Fibroblast of skin of back (primary cell): ENCODE measurements around the gene SUMO4.

Experiments
- DNase-seq: peaks from one replicate; pipeline ENCODE4 v3.0.0-alpha.2; 2013

The SUMO4 gene

DNA sequence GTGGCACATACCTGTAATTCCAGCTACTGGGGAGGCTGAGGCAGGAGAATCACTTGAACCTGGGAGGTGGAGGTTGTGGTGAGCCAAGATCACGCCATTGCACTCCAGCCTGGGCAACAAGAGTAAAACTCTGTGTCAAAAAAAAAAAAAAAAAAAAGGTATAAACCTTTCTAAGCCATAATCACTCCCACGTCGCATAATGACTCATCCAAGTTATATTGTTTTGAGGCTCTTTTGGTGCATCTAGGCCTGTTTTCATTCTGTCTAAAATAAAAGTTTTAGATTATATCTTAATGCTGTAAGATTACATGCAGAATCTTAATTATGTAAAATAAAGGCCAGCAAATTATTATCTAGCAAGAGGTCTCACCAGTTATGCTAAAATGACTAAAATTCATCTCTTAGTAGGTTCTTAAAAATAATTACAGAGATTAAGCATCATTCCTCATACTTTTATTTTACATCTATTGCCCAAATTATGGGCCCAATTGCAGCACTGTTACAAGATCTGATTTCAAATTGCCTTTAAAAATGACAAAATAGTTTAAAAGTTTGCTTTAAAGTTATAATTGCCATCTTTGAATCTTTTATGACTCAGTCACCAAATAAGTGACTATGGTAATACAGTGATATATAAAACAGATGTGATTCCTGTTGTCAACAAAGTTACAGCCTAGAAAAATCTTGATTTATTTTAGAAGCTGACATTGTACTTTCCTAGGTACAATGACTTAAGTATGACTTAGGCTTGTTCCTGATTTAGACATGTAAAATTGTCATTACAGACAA is 10.4 kb upstream of the SUMO4 start:
- DNase-seq, result peak; percentile 30

DNA sequence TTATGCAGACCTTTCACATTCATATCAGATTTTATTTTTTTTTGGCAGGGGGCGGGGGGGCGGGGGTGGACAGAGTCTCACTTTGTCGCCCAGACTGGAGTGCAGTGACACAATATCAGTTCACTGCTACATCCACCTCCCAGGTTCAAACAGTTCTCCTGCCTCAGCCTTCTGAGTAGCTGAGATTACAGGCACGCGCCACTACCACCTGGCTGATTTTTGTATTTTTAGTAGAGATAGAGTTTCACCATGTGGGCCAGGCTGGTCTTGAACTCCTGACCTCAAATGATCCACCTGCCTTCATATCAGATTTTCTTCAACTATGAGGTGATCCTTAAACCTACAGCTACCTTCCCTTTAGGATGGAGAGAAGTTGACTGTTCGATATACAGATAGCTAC is 8.0 kb upstream of the SUMO4 start:
- no peak for DNase-seq

DNA sequence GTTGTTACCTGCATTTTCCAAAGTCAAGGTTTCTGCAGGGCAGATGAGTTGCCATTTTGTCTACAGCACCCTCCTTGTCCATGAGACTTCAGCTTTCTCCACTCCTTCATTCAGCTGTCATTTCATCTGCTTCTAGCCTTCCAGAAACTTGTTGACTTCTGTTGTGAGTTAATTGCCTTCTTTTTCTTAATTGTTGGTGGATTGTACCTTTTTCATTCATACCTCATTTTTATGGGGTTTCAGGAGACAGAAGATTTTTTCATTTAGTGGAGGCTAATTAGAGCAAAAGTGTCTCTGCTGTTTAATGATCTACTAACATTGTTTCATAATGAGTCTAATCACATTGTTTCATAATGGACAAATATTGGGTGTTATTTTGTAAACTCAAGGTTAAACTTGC is 7.5 kb upstream of the SUMO4 start:
- no peak for DNase-seq

DNA sequence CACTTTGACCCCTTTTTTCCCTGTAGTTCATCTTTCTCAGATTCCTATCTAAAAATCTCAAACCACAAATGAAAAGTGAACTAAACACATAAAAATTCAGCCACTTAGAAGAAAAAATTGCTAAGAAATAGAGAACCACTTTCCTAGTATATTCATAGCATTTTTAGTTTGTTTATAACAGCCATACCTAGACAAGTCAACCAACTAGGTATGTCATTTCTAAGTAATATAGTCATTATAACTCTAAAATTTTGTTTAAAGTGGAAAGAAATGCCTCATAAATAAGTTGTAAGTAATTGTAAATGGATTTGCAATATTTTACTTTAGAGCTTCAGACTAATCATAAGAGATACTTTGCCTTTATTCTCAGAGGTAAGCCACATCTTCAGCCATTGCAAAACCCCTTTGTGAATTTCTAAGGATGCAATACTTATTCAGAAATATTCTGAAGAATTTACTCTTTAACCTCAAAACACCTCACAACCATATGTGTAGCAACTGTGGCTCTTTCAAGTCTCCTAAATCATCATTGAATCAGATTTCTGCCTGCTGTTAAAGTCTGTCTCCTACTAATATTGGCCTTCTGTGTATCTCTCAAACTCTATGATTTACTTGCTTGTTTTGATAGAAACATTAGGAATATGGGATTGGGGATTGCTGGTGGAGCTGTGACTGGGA is 6.9 kb upstream of the SUMO4 start:
- DNase-seq, result no peak

DNA sequence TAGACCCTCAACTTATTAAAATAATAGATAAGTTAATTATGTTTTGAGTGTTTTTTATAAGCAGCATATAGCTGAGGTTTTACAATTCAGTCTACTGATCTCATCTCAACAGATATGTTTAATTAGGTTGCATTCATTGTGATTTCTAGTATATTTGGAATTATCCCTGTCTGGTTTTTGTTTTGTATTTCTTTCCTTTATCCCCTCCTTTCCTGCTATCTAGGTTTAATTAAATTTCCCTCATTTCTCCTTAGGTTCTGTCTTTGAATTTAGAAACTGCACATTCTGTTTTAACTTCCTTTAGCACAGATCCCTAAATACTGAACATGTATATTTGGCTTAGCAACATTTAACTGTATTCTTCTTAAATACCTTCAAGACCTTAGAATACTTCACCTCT is 4.9 kb upstream of the SUMO4 start:
- no peak for DNase-seq

DNA sequence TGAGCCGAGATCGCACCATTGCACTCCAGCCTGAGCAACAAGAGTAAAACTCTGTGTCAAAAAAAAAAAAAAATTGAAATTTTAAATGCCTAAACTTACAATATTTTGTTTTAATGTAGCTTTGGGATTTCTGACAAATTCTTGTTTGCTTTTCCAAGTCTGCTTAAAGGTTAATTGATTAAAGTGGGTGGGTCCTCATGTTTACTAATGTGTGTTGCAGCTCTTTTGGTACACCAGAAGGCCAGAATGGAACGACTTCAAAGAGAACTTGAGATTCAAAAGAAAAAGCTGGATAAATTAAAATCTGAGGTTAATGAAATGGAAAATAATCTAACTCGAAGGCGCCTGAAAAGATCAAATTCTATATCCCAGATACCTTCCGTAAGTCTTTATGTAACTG is 2.7 kb upstream of the SUMO4 start:
- no peak for DNase-seq

DNA sequence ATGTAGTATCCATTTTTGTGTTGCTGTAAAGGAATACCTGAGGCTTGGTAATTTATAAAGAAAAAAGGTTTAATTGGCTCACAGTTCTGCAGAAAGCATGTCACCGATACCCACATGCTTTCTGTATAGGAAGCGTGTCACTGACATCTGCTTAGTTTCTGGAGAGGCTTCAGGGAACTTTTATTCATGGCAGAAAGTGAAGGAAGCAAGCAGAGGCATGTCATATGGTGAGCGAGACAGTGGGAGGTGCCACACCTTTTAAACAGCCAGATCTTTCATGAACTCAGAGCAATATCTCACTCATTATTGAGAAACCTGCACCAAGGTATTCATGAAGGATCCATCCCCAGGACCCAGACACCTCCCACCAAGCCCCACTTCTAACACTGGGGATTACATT is 3.5 kb downstream of the SUMO4 start:
- DNase-seq, result no peak

DNA sequence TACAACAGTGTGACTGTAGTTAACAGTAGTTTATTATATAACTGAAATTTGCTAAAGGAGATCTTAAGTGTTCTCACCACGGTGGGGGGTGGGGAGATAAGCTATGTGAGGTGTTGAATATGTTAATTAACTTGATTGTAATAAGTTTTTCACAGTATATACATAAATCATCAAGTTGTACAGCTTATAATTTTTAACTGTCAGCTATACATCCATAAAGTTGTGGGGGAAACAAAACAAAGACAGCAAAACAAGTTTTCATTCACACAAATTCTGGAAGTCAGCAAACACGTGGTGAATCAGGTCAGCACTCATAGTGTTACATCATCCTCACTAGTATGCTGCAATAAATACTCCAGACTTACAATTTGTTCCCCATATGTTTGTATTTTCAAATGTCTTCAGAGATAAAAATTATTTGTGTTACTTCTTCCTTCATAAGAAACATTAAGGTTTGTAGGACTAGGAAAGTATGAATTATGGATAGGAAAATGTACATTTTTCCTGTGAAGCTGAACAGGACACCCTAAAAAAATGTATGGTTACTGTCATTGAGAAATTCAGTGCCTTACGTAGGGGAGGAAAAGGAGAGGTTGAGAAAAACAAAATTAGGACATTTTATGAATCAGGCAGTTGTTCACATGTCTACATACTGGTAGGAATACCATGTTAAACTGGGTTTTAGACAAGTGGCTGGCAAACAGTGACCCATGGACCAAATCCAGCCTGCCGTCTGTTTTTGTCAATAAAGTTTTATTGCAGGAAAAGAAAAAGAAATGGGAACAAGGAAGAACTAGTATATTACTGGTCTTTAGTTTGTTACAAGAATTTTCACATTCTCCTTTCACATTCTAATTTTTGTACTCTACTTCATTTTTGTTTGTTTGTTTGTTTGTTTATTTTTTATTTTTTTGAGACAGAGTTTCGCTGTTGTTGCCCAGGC is 6.0 kb downstream of the SUMO4 start:
- DNase-seq, result no peak

DNA sequence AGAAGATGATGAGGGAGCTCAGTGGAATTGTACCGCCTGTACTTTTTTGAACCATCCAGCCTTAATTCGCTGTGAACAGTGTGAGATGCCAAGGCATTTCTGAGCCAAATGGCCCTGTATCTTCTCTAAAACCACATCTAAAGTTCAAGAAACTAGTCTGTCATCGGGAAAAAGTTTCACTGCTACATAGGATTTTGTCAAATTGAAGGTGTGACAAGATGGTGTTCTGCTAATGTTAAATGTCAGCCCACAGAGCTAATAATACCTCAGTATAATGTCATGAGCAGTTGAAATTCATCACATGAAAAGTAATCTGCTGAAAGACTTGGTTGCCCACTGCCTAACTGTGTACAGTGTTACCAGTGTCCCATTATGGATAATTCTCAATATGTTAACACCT is 9.6 kb downstream of the SUMO4 start:
- no peak for DNase-seq

DNA sequence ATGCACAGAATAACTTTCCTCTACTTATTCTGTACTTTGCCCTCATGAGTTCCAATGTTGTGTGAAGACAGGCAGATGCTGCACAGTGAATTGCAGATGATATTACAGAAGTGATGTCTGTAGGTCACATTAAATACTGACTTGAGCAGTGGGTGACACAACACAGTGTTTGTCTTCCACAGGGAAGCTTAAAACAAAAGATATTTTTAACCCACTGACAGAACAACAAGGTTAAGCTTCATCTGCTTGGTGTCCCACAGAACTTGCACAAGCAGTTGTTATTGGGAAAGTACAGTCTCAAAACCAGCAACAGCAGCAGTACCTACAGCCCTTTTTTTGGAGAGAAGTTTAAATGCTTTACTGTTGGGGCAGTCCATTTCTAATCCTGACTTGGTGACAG is 10.5 kb downstream of the SUMO4 start:
- DNase-seq, result no peak

DNA sequence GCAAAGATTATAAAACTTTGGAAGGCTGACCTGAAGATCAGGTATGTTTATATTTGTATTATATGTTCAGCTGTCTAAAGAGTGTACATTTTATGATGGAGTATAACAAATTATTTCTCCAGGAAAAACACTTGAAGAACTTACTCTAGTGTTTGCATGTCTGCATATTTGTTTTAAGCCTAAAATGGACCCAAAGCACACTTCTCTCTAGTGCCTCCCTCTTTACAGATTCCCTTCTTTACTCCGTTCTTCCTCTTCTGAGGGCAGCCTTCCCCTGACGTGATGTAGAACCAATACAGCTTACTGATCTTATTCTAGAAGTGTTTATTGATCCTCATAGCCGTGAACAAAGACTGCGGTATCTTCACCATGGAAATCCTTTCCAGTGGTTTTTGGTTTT is 13.9 kb downstream of the SUMO4 start:
- no peak for DNase-seq

DNA sequence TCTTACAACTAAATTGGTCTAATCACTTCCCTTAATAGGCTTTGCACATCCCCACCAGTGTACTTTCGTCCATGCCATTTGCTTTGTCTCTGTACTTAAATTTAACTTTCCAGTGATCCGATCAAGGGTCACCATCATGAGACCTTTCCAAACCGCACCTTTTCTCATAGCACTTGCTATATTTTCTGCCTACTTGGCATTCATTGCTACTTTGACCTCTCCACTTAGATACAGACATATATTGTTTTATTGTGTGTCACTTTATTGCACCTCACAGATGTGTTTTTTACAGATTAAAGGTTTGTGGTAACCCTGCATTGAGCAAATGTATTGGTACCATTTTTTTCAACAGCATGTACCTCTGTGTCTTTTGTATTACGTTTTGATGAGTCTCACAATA is 14.8 kb downstream of the SUMO4 start:
- DNase-seq, result no peak

DNA sequence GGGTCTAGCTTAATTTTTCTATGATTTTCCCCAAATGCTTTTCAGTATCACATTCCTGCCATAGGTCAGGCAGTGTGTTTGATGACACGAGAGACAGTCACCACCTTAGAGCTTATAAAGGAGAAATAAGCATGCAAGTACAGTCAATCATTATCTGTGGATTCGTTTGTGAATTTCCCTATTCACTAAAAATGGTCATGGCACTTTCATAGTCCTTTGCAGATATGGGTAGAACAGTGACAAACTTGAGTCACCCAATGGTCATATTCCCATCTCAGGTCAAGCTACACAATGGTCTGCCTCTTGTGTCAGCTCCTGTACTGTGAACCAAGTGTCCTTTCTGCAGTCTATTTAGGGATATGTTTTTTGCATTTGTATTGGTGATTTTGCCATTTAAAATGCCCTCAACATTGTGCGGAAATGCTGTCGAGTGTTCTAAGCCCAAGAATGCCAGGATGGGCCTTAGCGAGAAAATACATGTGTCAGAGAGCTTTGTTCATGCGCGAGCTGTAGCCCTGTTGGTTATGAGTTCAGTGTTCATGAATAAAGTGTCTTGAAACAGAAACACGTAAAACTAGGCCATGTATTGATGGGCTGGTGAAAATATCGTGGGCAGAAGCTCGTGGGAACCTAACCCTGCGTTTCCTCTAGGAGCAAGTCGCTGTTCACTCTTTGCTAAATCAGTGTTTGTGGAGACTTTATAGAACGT is 19.8 kb downstream of the SUMO4 start:
- DNase-seq, result no peak

DNA sequence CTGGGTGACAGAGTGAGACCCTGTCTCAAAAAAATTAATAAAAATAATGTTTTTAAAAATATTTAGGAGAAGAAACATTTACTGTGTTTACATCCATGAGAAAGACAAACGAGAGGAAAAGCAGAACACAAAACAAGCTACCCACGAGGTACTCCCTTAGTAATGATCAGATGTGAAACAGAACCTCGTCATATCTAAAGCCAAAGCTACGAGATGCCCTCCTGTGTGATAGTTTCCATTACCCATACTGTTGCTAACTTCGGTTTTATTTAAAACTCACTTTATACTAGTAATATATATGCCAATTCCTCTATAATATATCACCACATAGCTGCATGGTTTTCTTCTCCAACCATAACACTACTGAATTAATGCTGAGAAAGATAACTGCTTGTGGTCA is 21.1 kb downstream of the SUMO4 start:
- DNase-seq, result no peak

DNA sequence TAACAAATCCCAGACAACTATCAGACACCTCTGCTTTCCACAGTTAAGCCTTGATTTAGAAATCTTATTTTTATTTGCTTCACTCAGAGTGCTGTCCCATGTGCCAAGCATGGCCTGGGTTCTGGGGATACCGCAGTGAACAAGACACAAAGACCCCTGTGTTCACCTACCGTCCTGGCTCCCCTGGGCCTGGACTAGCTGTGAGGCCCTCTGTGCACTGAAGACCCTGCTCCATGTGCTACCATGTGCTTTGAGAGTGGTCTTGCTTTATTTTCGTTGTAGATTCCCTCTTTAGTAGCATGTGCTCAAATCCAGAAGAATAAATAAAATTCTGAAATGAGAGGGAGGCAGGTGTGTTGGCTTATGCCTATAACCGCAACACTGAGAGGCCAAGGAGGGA is 22.5 kb downstream of the SUMO4 start:
- no peak for DNase-seq

DNA sequence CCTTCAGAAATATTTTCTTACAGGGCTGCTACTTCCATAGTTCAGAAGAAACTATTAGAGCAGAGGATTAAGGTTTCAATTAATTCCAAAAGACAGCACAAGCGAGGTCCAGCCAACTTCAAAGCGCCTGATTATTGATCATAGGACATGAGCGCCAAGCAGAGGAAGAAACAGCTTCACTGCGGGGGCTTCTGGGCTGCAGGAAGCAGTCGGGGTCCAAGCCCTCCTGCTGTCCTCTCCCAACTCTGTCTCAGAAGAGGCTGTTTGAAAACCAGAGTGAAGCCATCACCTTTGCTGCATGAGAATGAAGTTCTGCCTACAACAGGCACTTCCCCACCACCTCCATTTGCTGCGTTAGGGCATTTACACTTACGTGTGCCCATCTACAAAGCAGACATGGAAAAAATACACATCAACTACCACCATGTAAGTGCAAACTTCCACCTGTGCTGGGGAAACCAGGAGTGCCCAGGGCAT is 23.9 kb downstream of the SUMO4 start:
- no peak for DNase-seq

DNA sequence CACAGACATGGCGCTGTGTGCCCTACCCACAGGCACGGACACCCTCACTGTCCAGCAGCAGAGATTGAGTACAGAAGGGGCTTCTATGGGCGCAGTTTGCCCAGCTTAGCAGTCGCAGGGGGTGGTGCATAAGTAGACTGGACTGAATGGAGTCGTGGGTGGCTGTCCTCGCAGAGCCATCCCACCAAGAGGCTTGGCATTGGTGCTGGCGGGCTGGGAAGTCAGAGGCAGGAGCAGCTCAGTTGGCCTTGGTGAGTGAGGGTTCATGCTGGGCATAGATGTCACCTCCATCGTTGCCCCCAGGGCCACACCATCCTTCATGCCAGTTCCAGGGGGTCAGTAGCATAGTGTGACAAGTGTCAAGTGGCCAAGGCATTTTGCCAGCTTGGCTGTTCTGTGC is 25.2 kb downstream of the SUMO4 start:
- no peak for DNase-seq

DNA sequence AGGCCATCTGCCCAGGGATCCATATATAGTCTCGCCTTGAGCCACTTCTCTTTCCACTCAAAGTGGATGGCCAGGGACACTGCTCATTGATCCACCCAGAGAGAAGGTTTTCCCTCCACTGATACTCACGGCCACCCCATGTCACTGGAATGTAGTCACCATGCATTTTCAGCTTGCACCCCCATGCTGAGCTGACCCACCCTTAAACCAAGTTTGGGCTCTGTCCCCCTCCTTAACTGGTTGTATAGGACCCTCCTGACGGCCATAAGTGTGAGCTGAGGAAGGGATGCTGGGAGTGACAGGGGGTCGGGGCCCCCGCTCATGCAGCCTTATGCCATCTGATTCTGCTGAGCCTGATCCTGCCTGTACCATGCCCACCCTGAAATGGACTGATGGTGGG is 25.7 kb downstream of the SUMO4 start:
- no peak for DNase-seq

DNA sequence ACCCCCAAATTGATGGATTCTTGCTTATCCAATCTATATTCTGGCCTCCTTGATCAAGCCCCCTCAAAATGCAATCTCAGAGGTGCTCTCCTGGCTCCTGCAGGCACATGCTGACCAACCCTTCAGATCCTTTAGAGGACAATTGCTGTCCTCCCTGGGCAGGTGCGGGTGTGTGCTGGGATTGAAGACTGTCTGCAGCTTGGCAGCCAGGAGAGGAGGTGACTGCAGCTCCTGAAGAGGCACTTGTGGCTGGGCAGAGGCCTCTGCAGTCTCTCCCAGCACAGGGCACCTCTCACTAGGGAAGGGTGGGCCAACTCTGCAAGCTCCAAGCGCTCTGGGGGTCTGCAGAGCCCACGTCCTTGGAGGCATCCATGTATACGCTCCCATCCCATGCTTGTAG is 28.5 kb downstream of the SUMO4 start:
- DNase-seq, result no peak

DNA sequence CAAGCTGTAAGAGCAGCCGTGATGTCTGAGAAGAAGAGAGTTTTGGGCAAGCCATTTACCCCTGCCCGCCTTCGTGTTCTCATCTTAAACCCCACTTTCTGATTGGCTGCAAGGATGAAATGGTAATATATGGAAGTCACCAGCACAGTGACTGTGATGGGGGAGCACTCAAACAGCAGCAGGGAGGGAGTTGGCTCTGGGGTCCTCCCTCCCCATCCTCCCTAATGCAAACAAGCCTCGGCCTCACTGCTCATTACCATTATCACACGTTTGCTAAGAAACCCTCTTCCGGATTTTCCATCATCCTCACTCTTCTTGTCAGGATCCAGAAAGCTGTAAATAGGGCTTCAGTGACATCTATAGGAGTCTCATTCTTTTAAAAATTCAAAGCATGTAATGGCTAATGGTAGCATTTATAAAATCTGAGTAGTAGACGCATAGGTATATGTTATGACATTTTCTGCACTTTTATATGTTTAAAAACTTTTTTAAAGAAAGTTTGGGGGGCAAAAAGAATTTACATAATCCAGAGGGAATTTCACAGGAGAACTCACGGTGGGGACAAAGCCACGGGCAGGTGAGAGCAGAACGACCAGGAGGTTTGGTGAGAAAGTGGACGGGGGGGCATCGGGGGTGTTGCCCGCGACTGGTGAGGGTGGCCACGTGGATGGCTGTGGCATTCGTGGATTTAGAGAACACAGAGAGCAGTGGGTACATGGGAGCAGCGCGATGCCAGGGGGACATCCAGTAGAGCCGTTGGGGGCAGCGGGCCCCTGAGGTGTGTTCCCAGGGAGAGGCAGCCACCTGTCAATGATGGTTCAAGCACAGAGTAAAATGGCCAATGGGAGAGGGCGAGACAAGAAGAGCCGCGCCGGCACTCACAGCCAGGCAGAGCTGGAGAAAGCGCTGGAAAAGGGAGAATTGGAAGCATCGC is 29.6 kb downstream of the SUMO4 start:
- no peak for DNase-seq
